ENCODE measurements around the gene SCARB1. TPM values are rescaled to one million over a fixed set of nuclear protein-coding genes. Genes with fewer than 3 reads are reported as not detected.
A peak's percentile ranks its signal among the peaks of the same experiment; 100 is the strongest.

The SCARB1 gene
- total RNA-seq, 2 donors from 2014 or later, result 16.5 to 18.9 TPM

- peak overlapping the region in 1 of 4 donors; percentile 63 for H3K27ac ChIP-seq
- H3K9me3 ChIP-seq, result no peaks in the 10 kb centered on the region
- TF ChIP-seq CTCF (IDR thresholded peaks at IDR 0.05) (no peak), POLR2A (IDR thresholded peaks at IDR 0.05) (no peak)
- H3K4me3 ChIP-seq, result no peak overlapping the region
- ATAC-seq, result peak; percentile 35
- WGBS, 2 donors, result 0 to 50% methylated on average over 1 to 11 of the region's 11 CpGs
- peak in 2 of 4 donors; percentile 38 to 46 for DNase-seq
- no peaks in the 10 kb centered on the region for H3K36me3 ChIP-seq (replicated peaks in 1 of 2; ENCODE audit: insufficient read depth in 1 of 2, low read depth in 2 of 2)
- no peaks in the 10 kb centered on the region for H3K27me3 ChIP-seq
- peaks cover 29% of the 10 kb centered on the region for H3K4me1 ChIP-seq
- intact Hi-C loops (cut with DNase I), result no loop called here
These were observed 123.0 kb downstream of the SCARB1 start for GRCh38 chr12:124740691-124741137.

- WGBS, 2 donors, result 85 to 86% methylated on average over 5 of the region's 5 CpGs
- DNase-seq (no peak), ATAC-seq (no peak)
- no peaks in the 10 kb centered on the region for H3K36me3 ChIP-seq (replicated peaks in 1 of 2; ENCODE audit: insufficient read depth in 1 of 2, low read depth in 2 of 2)
- intact Hi-C loops (cut with DNase I), result no loop called here
- no peaks in the 10 kb centered on the region for H3K9me3 ChIP-seq
- H3K27ac ChIP-seq, result peak overlapping the region in 1 of 4 donors; percentile 63
- no peak for TF ChIP-seq CTCF (IDR thresholded peaks at IDR 0.05)
- no peak for TF ChIP-seq POLR2A (IDR thresholded peaks at IDR 0.05)
- H3K4me1 ChIP-seq, result peaks cover 23% of the 10 kb centered on the region
- no peak overlapping the region for H3K4me3 ChIP-seq
- H3K27me3 ChIP-seq, result no peaks in the 10 kb centered on the region
These were observed 123.6 kb downstream of the SCARB1 start for GRCh38 chr12:124739953-124740561.

GRCh38 chr12:124738636-124739467 lies 124.8 kb downstream of the SCARB1 start:
- 62 to 69% methylated on average over 18 to 34 of the region's 34 CpGs for WGBS, 2 donors
- H3K4me3 ChIP-seq, result no peak overlapping the region
- no peak overlapping the region for H3K27ac ChIP-seq
- no peaks in the 10 kb centered on the region for H3K9me3 ChIP-seq
- ATAC-seq (no peak), DNase-seq (no peak)
- intact Hi-C loops (cut with DNase I), result no loop called here
- no peak for TF ChIP-seq POLR2A (IDR thresholded peaks at IDR 0.05)
- no peak for TF ChIP-seq CTCF (IDR thresholded peaks at IDR 0.05)
- no peaks in the 10 kb centered on the region for H3K27me3 ChIP-seq
- peaks cover 23% of the 10 kb centered on the region for H3K4me1 ChIP-seq
- no peaks in the 10 kb centered on the region for H3K36me3 ChIP-seq (replicated peaks in 1 of 2; ENCODE audit: insufficient read depth in 1 of 2, low read depth in 2 of 2)

- Histone ChIP-seq H3K27ac (no peak overlapping the region), H3K27me3 (no peaks in the 10 kb centered on the region), H3K4me3 (no peak overlapping the region), H3K4me1 (peaks cover 26% of the 10 kb centered on the region), H3K36me3 (replicated peaks in 1 of 2; ENCODE audit: insufficient read depth in 1 of 2, low read depth in 2 of 2) (no peaks in the 10 kb centered on the region), H3K9me3 (no peaks in the 10 kb centered on the region)
- WGBS, 2 donors, result 72 to 80% methylated on average over 15 of the region's 15 CpGs
- ATAC-seq, result no peak
- no peak for DNase-seq
- intact Hi-C loops (cut with DNase I), result no loop called here
- TF ChIP-seq POLR2A (IDR thresholded peaks at IDR 0.05) (no peak), CTCF (IDR thresholded peaks at IDR 0.05) (no peak)
These were observed 125.7 kb downstream of the SCARB1 start for GRCh38 chr12:124737772-124738635.

Measured in body of pancreas (tissue), 4 donors.